RWPE2 (cell line): ENCODE measurements around the gene AHSG.

ENCODE experiments used
- ATAC-seq: fragments of 200-7000 bp; cut with Tn5 transposase; 3 replicates; pipeline ENCODE4 v1.9.1; 2021; ENCODE audit warnings: low read depth
- DNase-seq: peaks from one replicate; pipeline ENCODE4 v3.0.0-alpha.2; 2020; ENCODE audit warnings: low spot score
- H3K27ac ChIP-seq: fragments of 450-650 bp; 2 replicates; pipeline ENCODE4 v1.5.1; 2017; ENCODE audit warnings: mild to moderate bottlenecking; ENCODE audit not compliant: poor library complexity, severe bottlenecking
- H3K27me3 ChIP-seq: fragments of 250-450 bp; sonication (Bioruptor Pico); 2 replicates; pipeline ENCODE4 v1.5.1; 2021; ENCODE audit warnings: mild to moderate bottlenecking, moderate library complexity; ENCODE audit not compliant: insufficient read depth, poor library complexity, severe bottlenecking
- H3K36me3 ChIP-seq: fragments of 250-450 bp; sonication (Bioruptor Pico); 2 replicates; pipeline ENCODE4 v1.5.1; 2020; ENCODE audit warnings: low read depth, mild to moderate bottlenecking, moderate library complexity
- H3K4me1 ChIP-seq: fragments of 250-450 bp; sonication (Bioruptor Pico); 2 replicates; pipeline ENCODE4 v1.5.1; 2021; ENCODE audit warnings: mild to moderate bottlenecking, moderate library complexity; ENCODE audit not compliant: insufficient read depth, poor library complexity, severe bottlenecking
- H3K4me3 ChIP-seq: fragments of 250-450 bp; sonication (Bioruptor Pico); 2 replicates; pipeline ENCODE4 v1.5.1; 2021; ENCODE audit warnings: mild to moderate bottlenecking, moderate library complexity; ENCODE audit not compliant: severe bottlenecking
- H3K9me3 ChIP-seq: fragments of 250-450 bp; sonication (Bioruptor Pico); 2 replicates; pipeline ENCODE4 v1.5.1; 2021; ENCODE audit warnings: mild to moderate bottlenecking, moderate library complexity; ENCODE audit not compliant: severe bottlenecking
- CTCF ChIP-seq: fragments of 450-650 bp; IDR thresholded peaks from one replicate; pipeline ENCODE4 v1.5.1; 2017; ENCODE audit warnings: mild to moderate bottlenecking, moderate library complexity; ENCODE audit not compliant: poor library complexity, severe bottlenecking

The AHSG gene

GRCh38 chr3:186614597-186615483, 2.0 kb downstream of the AHSG start:
- no peak overlapping the region for H3K27ac ChIP-seq
- no peaks in the 10 kb centered on the region for H3K9me3 ChIP-seq
- H3K4me1 ChIP-seq, result peaks cover 7% of the 10 kb centered on the region
- ATAC-seq (0 out of 3 replicates have a peak, but pooled peaks have one; percentile 40), DNase-seq (no peak)
- no peaks in the 10 kb centered on the region for H3K27me3 ChIP-seq
- no peak overlapping the region for H3K4me3 ChIP-seq
- no peaks in the 10 kb centered on the region for H3K36me3 ChIP-seq
- TF ChIP-seq CTCF, result peak; percentile 96

- no peak for TF ChIP-seq CTCF
- Histone ChIP-seq H3K9me3 (no peaks in the 10 kb centered on the region), H3K4me3 (no peak overlapping the region), H3K27ac (peak overlapping the region; percentile 54), H3K4me1 (peaks cover 7% of the 10 kb centered on the region), H3K36me3 (no peaks in the 10 kb centered on the region), H3K27me3 (no peaks in the 10 kb centered on the region)
- ATAC-seq (no peak), DNase-seq (no peak)
Observed at GRCh38 chr3:186616299-186616617, 3.4 kb downstream of the AHSG start.

GRCh38 chr3:186617036-186617946, 4.4 kb downstream of the AHSG start:
- H3K4me1 ChIP-seq, result peaks cover 7% of the 10 kb centered on the region
- H3K4me3 ChIP-seq, result no peak overlapping the region
- ATAC-seq (peak; percentile 98), DNase-seq (peak; percentile 96)
- TF ChIP-seq CTCF, result peak; percentile 97
- H3K9me3 ChIP-seq, result no peaks in the 10 kb centered on the region
- peak overlapping the region; percentile 54 for H3K27ac ChIP-seq
- no peaks in the 10 kb centered on the region for H3K27me3 ChIP-seq
- H3K36me3 ChIP-seq, result no peaks in the 10 kb centered on the region

- TF ChIP-seq CTCF, result no peak
- Histone ChIP-seq H3K27ac (no peak overlapping the region), H3K4me3 (no peak overlapping the region), H3K4me1 (peaks cover 7% of the 10 kb centered on the region), H3K9me3 (no peaks in the 10 kb centered on the region), H3K27me3 (no peaks in the 10 kb centered on the region), H3K36me3 (no peaks in the 10 kb centered on the region)
- DNase-seq (no peak), ATAC-seq (no peak)
Observed at GRCh38 chr3:186618318-186618938, 5.6 kb downstream of the AHSG start.
